ENCODE measurements around the gene GTF2F2.

DNA sequence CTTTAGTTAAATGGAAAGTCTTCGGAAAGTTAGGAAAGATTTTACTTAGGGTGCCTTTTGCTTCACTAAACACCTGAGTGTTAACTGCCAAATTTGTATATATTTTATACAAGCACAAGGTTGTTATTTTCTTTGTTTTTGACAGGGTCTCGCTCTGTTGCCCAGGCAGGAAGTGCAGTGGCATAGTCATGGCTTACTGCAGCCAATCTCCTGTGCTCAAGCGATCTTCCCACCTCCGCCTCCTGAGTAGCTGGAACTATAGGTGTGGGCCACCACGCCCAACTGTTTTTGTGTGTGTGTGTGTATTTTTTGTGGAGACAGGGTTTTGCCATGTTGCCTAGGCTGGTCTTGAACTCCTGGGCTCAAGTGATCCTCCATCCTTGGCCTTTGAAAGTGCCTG is 64.4 kb downstream of the GTF2F2 start:
- TF ChIP-seq HDGF (IDR thresholded peaks at IDR 0.05; ENCODE audit: borderline replicate concordance) (no peak), FOXA1 (IDR thresholded peaks at IDR 0.05) (no peak), FOXM1 (IDR thresholded peaks at IDR 0.05; ENCODE audit: borderline replicate concordance) (no peak), FOXK2 (IDR thresholded peaks at IDR 0.05) (no peak), BHLHE40 (IDR thresholded peaks at IDR 0.05; ENCODE audit: borderline replicate concordance) (no peak), ELF4 (IDR thresholded peaks at IDR 0.05) (no peak), NFRKB (IDR thresholded peaks at IDR 0.05) (no peak), SP1 (IDR thresholded peaks at IDR 0.05) (no peak)

Measured in HEK293T (cell line).